Endodermal cell (in vitro differentiated cells): ENCODE data around the gene ARID4A. TPM values are rescaled to one million over a fixed set of nuclear protein-coding genes. Genes with fewer than 3 reads are reported as not detected.

Experiments used
- DNase-seq: peaks from one replicate; pipeline ENCODE4 v3.0.0-alpha.2; 2017
- H3K27ac ChIP-seq: 2 replicates; pipeline ENCODE4 v1.5.1; 2013; ENCODE audit warnings: mild to moderate bottlenecking, low read depth, low read length, moderate library complexity
- H3K27me3 ChIP-seq: 2 replicates; pipeline ENCODE4 v1.6.1; 2013; ENCODE audit warnings: mild to moderate bottlenecking, low read length, moderate library complexity; ENCODE audit not compliant: insufficient read depth, control insufficient read depth, poor library complexity, severe bottlenecking
- H3K36me3 ChIP-seq: 2 replicates; pipeline ENCODE4 v1.7.0; 2013; ENCODE audit warnings: mild to moderate bottlenecking, low read length, moderate library complexity; ENCODE audit not compliant: control insufficient read depth, insufficient read depth
- H3K4me1 ChIP-seq: one replicate; pipeline ENCODE4 v1.7.0; 2013; ENCODE audit warnings: low read length; ENCODE audit not compliant: control insufficient read depth, insufficient read depth
- H3K4me3 ChIP-seq: 2 replicates; pipeline ENCODE4 v1.5.1; 2013; ENCODE audit warnings: mild to moderate bottlenecking, low read length, moderate library complexity
- H3K9ac ChIP-seq: 2 replicates; pipeline ENCODE4 v1.6.1; 2013; ENCODE audit warnings: mild to moderate bottlenecking, low read length, moderate library complexity; ENCODE audit not compliant: poor library complexity, severe bottlenecking; ENCODE audit errors: extremely low read depth
- H3K9me3 ChIP-seq: 2 replicates; pipeline ENCODE4 v1.6.1; 2013; ENCODE audit warnings: mild to moderate bottlenecking, low read length, moderate library complexity; ENCODE audit not compliant: control insufficient read depth
- H3K27ac Mint-ChIP-seq: 2 replicates; pipeline ENCODE4 v1.8.0; 2020; ENCODE audit warnings: mixed read lengths
- H3K27me3 Mint-ChIP-seq: 2 replicates; pipeline ENCODE4 v1.8.0; 2021; ENCODE audit warnings: mild to moderate bottlenecking, mixed read lengths; ENCODE audit not compliant: insufficient read depth
- H3K36me3 Mint-ChIP-seq: 2 replicates; pipeline ENCODE4 v1.8.0; 2020; ENCODE audit warnings: low read depth, mixed read lengths
- H3K4me1 Mint-ChIP-seq: 2 replicates; pipeline ENCODE4 v1.8.0; 2020; ENCODE audit warnings: mixed read lengths
- H3K4me3 Mint-ChIP-seq: 2 replicates; pipeline ENCODE4 v1.8.0; 2020; ENCODE audit warnings: mild to moderate bottlenecking, moderate library complexity, mixed read lengths
- H3K9me3 Mint-ChIP-seq: 2 replicates; pipeline ENCODE4 v1.8.0; 2020; ENCODE audit warnings: mild to moderate bottlenecking, mixed read lengths
- CTCF ChIP-seq: fragments of 200-600 bp; sonication (generic); conservative IDR thresholded peaks from 2 replicates; pipeline ENCODE4 v1.5.0; 2021; ENCODE audit warnings: antibody characterized with exemption, mild to moderate bottlenecking
- WGBS, 2 experiments: methylation state at CpG; one replicate each; pipeline versions ENCODE4 v1.1.5 to v1.1.7; 2013; ENCODE audit warnings: missing lambda C conversion rate in 2 of 2, mixed read lengths in 1 of 2; ENCODE audit not compliant: insufficient coverage in 1 of 2, insufficient read length in 1 of 2; 5-methylcytosine and 5-hydroxymethylcytosine counted together
- total RNA-seq, 2 donors: library from RNA; stranded (reverse); fragmentation: NEBNext Ultra II Directional in 1 of 2; extraction: Animal tissue kit (Norgen Biotek cat#: 25700) in 1 of 2; gene quantifications; 2 replicates in 1 of 2; 3 replicates in 1 of 2; pipeline ENCODE4 v1.2.1, GENCODE V29; 2021

The ARID4A gene
- total RNA-seq, 2 donors from 2014 or later: 22.1 to 24.5 TPM

GRCh38 chr14:58296726-58297125 is 1.6 kb upstream of the ARID4A start:
- Mint-ChIP-seq H3K36me3 (peaks cover 38% of the 10 kb centered on the region), H3K27me3 (no peaks in the 10 kb centered on the region), H3K4me1 (peaks cover 15% of the 10 kb centered on the region), H3K4me3 (no peak overlapping the region), H3K9me3 (no peaks in the 10 kb centered on the region), H3K27ac (no peak overlapping the region)
- WGBS, 2 experiments: 8 to 11% methylated on average over 3 of the region's 3 CpGs
- H3K27ac ChIP-seq: no peak overlapping the region
- H3K9ac ChIP-seq: peak overlapping the region; percentile 97
- no peaks in the 10 kb centered on the region for H3K27me3 ChIP-seq
- H3K4me1 ChIP-seq: no peaks in the 10 kb centered on the region
- no peak for TF ChIP-seq CTCF
- H3K4me3 ChIP-seq: peak overlapping the region; percentile 100
- H3K36me3 ChIP-seq: peaks cover 50% of the 10 kb centered on the region
- H3K9me3 ChIP-seq: no peaks in the 10 kb centered on the region
- DNase-seq: no peak

- Mint-ChIP-seq H3K4me1 (peaks cover 15% of the 10 kb centered on the region), H3K9me3 (no peaks in the 10 kb centered on the region), H3K4me3 (no peak overlapping the region), H3K27me3 (no peaks in the 10 kb centered on the region), H3K36me3 (peaks cover 41% of the 10 kb centered on the region), H3K27ac (no peak overlapping the region)
- Histone ChIP-seq H3K27me3 (no peaks in the 10 kb centered on the region), H3K9me3 (no peaks in the 10 kb centered on the region), H3K4me3 (peak overlapping the region; percentile 100), H3K4me1 (no peaks in the 10 kb centered on the region), H3K36me3 (peaks cover 47% of the 10 kb centered on the region), H3K27ac (peak overlapping the region; percentile 98), H3K9ac (peak overlapping the region; percentile 97)
- WGBS, 2 experiments: 0% methylated on average over 8 to 10 of the region's 10 CpGs
- no peak for TF ChIP-seq CTCF
- DNase-seq: no peak
Observed at GRCh38 chr14:58297412-58297761, 968 bp upstream of the ARID4A start.

DNA sequence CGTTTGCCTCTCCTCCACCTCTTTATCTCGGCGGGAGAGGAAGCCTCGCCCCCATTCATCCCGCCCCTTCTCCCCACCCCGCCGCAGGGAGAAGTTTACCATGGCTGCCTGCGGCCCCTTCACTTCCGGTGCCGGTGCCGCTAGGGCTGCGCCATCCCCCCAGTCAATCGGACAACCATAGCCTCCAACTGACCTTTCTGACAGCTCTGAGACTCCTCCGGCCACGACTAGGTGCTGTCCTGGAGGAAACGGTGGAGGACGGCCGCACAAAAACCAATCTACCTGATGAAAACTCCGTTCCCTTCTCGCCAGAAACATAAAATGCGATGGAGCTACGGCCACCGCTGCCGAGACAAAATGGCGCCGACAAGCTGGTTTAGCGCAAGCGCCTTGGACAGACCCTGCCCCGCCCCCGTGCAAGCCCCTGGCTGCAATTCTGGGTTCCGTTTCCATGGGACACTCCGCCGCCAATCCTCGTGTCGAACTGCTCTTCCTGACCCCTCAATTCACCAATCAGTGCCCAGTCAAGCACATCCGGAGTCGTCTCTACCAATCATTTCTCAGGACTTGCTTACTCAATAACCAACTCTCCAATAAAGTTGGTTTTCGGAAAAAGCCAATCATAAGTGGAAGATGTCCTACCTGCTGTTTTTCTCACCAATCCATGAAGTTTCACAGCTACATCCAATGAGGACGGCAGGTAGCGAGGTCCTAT is 436 bp upstream of the ARID4A start:
- no peak for TF ChIP-seq CTCF
- DNase-seq: peak; percentile 99
- H3K27me3 Mint-ChIP-seq: no peaks in the 10 kb centered on the region
- no peak overlapping the region for H3K27ac Mint-ChIP-seq
- Histone ChIP-seq H3K9ac (peak overlapping the region; percentile 97), H3K36me3 (peaks cover 42% of the 10 kb centered on the region), H3K4me3 (peak overlapping the region; percentile 100), H3K27ac (peak overlapping the region; percentile 98), H3K27me3 (no peaks in the 10 kb centered on the region), H3K4me1 (no peaks in the 10 kb centered on the region), H3K9me3 (no peaks in the 10 kb centered on the region)
- H3K4me1 Mint-ChIP-seq: peaks cover 15% of the 10 kb centered on the region
- no peak overlapping the region for H3K4me3 Mint-ChIP-seq
- 0 to 1% methylated on average over 28 to 40 of the region's 40 CpGs for WGBS, 2 experiments
- H3K9me3 Mint-ChIP-seq: no peaks in the 10 kb centered on the region
- peaks cover 40% of the 10 kb centered on the region for H3K36me3 Mint-ChIP-seq
